Fibroblast of upper back skin (primary cell): Measurements from ENCODE around the gene FAM3B.

Experiments
- DNase-seq: peaks from one replicate; pipeline ENCODE4 v3.0.0-alpha.2; 2013

Gene FAM3B

DNA sequence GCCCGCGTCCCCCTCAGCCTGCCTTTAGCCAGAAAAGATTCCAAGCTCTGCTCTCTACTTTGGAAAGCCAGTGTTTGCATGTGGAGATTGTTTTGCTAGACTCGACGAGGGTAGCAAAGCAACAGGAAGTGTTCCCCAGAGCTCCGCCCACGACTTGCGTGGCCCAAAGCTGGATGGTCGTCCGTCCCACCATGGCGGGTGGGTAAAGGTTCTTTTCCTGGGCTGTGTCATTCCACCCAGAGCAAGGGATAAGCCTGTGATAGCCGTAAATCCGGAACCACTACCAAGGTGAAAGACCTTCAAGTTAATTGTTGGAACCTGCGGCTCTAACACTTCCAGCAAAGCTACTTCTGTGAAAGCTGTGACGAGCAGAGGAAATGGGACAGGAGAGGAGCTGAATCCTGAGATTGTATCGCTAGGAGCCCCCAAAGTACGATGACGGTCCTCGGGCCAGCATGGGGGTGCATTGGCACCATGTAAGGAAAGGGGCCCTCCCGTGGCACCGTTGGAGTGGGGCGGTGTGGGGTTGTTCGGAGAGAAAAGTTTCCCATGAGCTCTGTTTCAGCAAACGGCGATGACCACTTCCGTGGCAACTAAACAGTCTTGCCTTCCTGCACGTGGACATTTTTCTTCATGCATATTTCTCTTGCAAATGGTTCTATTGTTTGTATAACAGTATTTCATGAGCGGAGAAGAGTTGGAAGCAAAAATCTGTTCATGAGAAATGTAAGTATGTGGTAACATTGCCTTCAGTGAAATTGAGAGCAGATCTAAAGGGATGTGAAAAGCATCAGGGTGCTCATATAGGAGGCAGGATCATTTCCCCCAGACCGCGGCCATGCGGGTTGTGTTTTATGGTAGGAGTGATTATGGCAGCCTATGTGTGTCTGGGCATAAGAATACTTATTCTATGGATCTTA, 53.6 kb downstream of the FAM3B start:
- no peak for DNase-seq

DNA sequence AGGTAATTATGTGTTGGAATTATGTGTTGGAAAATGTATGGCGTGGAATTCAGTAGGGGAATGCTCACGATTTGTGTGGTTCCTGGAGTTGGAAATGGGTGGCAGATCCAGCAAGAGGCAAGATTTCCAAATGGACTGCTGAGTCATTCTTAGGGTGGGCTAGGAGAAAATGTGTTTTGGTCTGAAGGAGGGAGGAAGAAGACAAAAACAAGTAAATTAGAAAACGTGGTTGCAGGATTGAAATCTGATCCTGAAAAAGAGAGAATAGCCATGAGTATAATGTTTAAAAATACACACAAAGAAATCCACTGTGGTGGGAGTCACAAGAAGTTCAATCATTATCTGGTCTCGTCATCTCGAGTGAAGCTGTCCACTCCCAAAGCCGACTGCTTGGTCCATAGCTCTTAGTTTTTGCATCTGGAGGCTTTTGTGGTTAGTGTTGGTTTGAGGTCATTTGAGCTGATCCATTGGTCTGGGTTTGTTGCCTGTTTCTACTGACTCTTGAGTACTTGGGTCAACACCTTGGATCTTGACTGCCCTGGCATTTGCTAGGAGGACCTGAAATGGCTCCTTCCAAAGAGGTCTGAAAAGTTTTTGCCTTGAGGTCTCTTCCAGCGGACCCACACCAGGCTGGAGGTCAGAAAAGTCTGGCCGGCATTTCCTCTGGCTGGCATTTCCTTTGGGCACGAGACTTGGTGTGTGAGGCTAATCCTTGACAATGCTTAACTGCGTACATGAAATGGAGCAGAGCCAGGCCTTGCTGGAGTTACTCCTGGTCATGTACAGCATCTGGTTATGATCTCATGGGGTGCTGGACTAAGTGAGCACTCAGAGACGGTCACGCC, 54.5 kb downstream of the FAM3B start:
- no peak for DNase-seq

DNA sequence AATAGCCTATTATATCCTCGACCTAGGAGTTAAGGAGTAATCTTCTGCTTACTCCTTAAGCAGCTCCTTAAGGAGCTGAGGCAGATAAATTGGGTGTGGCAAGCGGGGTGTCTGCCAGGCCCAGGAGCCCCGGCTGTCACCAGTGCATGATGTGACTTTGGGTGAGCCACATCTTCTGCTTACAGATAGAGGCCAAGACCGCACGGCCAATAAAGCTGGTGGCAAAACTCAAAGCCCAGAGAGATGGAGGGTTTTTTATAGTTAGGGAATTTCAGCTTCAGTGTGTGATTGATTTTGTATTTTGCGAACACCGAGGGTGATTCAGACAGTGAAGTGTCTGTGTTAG, 55.1 kb downstream of the FAM3B start:
- DNase-seq = no peak

DNA sequence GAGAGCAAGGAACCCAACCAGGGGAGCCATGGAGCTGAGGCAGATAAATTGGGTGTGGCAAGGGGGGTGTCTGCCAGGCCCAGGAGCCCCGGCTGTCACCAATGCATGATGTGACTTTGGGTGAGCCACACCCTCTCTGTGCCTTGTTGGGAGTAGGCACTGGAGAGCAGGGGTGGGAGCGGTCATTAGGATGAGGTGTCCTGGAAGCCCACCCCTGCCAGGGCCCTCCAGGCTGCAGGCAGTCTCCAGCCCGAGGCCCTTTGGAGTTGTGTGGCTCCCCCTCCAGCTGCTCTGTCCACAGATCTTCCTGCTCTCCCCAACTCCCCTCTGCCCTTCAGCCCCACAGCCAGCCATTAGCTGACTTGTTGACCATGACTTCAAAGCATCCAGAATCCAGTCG, 56.7 kb downstream of the FAM3B start:
- no peak for DNase-seq

DNA sequence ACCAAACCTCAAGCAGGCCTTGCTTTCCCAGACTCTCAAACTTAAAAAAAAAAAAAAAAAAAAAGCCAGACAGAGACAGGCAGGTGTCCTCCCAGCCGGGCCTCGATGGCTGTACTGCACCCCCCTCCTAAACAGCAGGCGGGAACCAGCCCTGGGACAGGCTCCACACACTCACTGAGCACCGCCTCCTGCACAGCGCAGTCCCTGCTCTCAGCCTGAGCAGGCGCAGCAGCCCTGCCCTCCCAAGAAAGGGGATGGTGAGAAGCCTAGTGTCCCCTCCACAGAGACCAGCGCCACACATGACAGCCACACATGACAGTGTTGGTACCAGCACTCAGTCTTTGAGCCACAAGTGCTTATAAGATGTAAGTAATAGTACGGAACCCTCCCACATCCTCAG, 57.2 kb downstream of the FAM3B start:
- no peak for DNase-seq

DNA sequence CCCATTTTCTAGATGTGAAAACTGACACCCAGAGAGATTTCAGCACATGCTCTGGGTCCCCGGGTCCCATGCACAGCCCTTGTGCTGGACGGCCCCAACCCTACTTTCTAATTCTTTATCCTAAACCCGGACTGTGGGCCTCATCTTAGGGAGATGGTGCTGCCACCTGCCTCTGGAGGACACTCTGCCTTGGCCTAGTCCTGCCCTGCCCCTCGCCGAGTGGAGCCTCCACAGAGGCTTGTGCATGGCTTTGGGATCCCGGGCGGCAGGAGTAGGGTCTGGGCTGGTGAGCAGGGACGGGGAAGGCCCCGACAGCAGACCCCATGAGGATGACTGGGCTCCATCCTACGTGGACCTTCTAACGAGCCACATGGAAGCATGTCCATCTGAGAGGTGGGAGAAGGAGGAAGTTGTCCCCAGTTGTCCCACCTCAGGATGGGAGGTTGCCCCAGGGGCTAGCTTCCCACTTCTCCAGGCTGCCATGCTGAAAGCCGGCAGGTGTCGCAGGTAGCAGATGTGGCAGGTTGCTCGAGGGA, 57.6 kb downstream of the FAM3B start:
- no peak for DNase-seq

DNA sequence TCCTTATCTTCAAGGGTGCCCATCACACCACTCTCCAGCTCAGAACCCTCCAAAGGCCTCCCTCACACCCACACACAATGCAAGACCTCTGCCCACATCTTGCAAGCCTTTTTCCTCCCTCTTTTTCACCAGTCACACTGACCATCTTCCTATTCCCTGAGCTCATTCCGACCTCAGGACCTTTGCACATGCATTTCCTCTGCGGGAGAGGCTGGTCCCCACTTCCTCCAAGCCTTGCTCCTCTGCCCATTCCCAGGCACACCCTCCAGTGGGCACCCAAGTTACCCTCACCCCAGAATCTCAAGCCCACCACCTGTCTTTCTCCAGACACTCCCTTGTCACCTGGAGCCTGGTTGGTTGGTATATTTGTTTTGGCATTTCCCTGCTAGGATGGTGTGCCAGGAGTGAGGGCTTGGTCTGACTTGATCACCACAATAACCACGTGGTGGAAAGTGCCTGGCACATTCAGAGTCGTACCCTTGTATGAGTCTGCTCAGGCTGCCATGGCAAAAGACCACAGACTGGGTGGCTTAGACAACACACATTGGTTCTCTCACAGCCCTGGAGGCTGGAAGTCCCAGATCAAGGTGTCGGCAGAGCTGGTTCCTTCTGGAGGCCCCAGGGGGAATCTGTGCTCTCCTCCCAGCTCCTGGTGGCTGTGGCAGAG, 58.4 kb downstream of the FAM3B start:
- no peak for DNase-seq

DNA sequence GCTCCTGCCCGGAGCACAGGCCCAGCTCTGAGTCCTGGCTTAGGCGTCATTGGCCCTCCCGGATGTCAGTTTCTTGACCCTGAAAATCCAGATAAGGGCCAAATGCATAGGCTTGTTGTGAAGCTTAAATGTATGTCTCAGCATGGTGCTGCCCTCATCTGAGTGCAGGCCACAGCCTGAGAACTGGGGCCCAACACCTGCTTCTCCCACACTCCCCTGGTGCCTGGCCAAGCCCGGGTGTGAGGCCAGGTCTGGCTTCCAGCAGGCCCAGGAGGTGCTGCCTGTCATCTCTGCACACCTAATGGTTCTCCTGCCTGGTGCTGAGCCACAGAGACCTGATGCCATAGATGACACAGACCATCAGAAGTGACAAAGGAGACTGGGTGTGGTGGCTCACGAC, 59.3 kb downstream of the FAM3B start:
- DNase-seq = no peak

DNA sequence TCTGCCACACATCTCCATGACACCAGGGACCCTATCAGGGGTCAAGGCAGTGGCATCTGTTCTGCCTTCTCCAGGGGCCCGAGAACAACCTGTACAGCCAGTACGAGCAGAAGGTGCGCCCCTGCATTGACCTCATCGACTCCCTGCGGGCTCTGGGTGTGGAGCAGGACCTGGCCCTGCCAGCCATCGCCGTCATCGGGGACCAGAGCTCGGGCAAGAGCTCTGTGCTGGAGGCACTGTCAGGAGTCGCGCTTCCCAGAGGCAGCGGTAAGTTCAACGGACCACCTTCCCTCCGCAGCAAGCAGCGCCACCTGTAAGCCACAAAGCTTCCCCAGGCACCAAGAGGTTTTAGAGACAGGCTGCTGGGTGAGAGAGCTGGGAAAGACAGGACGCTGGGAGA, 61.1 kb downstream of the FAM3B start:
- DNase-seq = no peak

DNA sequence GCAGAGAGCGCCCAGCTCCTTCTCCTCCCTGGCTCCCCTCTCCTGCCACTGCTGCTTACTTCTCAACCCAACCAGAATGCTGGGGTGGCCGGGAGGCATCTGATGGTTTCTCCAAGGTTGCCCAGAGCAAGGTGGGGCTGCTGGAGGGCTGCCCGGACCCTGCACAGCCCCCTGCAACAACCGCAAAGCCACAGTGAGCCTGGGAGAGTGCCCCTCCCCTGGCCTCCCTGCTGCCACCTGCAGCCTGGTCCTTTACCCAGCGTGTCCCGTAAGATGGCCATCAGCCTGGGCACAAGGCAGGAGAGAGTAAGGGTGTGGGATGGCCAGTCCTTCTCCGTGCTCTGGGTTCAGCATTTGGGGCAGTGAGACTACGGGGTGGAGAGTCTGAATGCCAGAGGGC, 62.2 kb downstream of the FAM3B start:
- DNase-seq = no peak

DNA sequence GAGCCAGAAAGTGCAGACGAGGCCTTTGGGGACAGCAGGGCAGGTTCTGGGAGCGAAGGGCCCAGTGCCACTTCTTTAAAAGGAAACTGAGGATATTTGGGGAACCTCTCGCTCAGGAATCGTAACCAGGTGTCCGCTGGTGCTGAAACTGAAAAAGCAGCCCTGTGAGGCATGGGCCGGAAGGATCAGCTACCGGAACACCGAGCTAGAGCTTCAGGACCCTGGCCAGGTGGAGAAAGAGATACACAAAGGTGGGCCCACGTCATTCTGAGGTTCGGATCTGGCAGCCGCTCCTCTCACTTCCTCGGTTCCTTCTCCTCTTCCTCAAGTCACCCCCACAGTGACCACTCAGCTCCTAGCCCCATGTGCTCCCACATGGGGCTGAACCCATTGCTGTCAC, 63.3 kb downstream of the FAM3B start:
- DNase-seq = no peak

DNA sequence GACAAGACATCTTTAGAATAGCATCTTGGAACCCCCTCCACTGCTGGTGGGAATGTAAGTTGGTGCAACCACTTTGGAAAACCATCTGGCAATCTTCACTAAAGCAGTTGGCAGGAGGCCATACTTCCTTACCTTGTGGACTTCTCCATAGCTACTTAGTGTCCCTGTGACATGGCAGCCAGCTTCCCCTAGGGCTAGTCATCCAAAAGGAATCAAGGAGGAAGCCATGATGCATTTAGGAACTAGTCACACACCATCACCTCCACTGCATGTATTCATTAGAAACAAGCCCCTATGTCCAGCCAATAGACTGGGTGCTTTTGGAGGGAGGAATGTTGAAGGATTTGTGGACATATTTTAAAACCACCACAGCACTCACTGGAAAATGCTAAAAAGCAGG, 65.1 kb downstream of the FAM3B start:
- no peak for DNase-seq

DNA sequence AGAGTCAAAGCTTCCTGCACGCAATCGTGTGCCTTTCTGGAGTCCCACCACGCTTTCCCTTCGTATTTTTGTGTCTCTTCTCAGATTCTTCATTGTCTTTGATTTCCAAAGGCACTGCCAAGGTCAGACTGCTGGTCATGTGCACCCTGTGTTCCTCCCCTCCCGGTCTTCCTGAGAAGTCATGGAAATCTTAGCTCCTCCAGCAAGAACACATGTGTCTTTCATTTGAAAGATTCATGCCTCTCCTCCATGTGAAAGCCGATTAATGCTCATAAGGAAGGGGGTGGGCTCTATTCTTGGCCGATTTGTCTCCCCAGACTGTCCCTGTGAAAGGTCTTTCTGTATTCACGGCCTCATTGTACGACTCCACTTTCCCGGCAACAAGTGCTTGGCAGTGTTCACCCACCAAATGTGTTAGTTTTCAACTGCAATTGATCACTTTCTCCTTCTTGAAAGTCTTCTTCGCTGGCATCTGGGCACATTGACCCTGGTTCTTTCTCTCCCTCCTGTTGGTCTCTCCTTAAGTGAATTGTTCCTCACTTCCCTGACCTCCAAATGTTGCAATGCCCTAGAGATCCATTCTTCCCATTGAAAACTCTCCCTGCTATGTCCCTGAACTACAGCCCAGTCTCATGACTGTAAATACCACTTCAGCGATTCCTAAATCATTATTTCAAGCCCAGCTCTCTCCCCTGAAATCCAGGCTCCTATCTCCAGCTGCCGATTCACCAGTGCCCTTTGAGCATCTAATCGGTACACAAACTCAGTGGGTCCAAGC, 70.6 kb downstream of the FAM3B start:
- no peak for DNase-seq

DNA sequence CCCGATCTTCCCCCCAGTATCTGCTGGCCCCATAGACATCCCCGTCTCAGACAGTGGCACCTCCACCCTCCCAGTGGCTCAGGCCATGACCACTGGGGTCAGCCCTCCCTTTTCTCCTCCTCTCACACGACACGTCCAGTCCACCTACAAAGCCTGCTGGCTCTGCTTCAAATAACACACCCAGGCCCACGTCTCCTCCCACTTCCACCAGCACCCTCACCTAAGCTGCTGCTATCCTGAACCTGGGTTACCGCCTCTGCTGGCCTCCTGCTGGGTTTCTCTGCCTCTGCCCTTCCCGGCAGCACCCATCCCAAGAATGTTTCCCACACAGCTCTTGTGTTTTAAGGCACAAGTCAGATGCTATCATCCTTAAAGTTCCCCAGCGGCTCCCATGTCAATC, 71.2 kb downstream of the FAM3B start:
- no peak for DNase-seq

DNA sequence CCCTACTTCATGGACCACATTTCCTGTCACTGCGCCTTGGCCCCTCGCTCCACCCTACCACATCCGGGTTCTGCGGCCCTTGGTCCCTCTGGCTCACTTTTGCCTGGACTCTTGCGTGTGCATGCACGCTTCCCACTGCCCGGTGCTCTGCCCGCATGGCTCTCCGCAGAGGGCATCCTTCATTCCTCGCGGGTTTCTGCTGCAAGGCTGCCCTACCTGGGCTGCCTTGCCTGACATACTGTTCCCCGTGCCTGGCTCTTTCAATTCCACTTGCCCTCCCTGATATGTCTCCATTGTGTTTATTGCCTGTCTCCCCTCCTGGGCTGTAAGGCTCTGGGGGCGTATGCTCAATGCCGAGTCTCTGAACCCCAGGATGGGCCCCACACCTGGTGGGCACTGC, 71.7 kb downstream of the FAM3B start:
- DNase-seq = no peak

DNA sequence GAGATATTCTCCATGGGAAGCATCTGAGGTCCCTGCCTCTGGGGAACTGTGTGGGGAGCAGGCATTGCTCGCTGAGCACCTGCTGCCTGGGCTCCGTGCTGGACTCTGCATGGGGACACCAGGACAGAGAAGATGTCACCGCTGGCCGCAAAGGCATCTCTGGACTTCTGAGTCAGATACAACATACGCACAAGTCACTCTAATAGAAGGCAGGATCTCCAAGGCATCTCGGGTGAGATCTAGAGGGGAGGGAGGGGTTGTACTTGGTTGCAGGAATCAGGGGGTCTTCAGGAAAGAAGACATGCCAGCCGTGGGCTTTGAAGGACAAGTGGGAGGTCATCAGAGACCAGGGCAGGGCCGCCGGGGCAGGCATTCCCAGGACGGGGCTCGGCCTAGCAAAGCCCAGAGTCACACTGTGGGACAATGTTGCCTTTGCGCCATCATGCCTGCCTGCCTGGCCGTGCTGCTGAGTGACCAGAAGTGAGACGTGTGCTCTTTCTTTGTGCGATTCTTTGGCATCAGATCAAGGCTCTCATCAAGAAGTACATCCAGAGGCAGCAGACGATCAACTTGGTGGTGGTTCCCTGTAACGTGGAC, 73.5 kb downstream of the FAM3B start:
- DNase-seq = no peak

DNA sequence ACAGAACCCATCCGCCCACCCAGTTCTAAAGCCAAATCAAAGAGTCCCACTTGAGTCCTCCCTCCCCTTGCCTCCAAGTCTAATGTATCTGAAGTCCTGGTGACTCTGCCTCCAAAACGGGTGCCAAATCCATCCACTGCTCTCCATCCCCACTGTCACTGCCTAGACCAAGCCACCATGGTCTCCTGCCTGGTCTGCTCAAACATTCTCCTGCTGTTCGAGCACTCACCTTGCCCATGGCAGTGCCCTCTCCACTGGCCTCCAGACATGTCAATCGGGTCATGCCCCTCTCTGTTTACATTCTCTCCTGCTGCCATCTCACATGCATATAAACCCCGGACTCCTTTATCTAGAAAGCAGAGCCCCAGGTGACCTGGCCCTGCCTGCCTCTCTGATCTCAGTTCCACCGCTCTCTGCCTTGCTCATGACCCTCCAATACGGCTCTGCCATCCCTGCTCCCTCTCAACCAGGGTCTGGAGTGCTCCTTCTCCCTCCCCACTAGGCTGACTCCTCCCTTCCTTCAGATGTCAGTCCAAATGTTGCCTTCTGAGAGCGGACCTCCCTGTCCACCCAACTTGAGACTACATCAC, 77.4 kb downstream of the FAM3B start:
- no peak for DNase-seq

DNA sequence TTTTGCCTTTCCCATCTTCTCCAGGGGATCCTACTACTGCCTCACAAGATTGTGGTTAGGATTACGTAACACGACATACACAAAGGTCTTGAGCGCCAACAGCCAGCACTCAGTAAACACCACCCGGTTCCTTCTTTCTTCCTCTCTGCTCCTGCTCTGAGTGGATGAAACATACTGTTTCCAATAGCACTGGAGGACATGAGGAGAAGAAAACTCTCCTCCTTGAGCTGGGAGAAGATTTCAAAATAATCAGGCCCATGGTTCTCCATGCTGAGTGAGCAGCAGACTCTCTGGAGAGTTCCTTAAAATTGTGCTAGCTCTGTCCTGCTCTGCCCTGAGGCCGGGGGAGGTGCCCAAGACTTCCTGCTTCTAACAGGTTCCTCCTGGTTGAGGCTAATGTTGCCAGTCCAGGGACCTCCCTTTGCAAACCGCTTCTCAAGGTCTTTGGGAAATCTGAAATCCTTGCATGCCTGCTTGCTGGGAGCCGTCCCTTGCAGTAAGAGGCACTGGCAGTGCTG, 80.0 kb downstream of the FAM3B start:
- no peak for DNase-seq

DNA sequence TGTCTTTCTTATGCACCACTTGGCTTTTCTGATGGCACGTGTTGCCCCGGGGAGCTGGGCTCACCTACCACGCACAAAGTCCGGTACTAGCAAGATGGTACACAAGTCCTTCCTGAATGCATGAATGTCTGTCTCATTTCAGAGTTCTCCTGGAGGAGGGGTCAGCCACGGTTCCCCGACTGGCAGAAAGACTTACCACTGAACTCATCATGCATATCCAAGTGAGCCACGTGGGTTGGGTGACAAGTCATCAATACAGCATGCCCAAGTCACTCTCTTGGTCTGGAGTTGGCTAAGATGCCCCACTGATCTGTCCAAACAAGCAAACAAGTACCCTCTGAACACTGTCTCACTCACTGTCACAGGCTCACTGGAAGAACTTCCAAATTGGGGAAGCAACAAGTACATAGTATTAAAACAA, 80.9 kb downstream of the FAM3B start:
- no peak for DNase-seq

DNA sequence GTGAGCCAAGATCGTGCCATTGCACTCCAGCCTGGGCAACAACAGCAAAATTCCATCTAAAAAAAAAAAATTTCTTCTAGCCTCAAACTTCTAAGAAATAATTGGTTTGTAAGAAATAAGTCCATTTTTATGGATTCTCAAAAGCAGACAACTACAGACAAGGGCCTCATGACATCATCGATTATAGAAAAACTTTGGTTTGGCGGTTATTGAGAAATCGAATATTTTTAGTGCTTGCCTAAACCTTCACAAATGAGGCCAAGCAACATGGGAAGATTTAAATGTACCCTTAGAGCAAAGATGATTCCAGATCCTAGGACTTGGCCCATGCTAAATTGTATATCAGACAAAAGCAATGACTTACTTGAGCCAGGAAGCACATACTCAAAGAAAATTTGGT, 81.7 kb downstream of the FAM3B start:
- DNase-seq = no peak

DNA sequence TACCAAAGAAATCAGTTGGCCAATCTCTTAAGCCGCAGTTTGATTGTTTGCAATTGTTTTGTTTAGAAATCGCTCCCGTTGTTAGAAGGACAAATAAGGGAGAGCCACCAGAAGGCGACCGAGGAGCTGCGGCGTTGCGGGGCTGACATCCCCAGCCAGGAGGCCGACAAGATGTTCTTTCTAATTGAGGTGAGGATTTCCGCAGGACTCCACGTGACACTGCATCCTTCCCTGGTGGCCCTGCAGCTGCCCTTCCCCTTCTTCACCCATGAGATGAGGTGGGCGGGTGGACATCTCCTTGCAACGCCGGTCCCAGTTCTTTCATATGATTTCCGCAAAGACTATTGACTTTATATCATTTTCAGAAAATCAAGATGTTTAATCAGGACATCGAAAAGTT, 82.2 kb downstream of the FAM3B start:
- DNase-seq = no peak
